ENCODE results near the gene WDR48.

GRCh38 chr3:39050029-39050428 lies 1.8 kb upstream of the WDR48 start:
- TF ChIP-seq POLR2A (IDR thresholded peaks at IDR 0.05; ENCODE audit: low read depth, low read length) (no peak), POLR2AphosphoS5 (IDR thresholded peaks at IDR 0.05; ENCODE audit: low read depth, low read length) (no peak)
